Medulla oblongata (tissue), 1 donor: ENCODE results near the gene AMMECR1.
A peak's percentile ranks its signal among the peaks of the same experiment; 100 is the strongest.
"Not testable (repeated sequence)": the region's sequence is repeated elsewhere in the genome, so short reads cannot be mapped to it uniquely, and the experiment has no call there.

ENCODE experiments used
- DNase-seq: peaks from one replicate; pipeline ENCODE4 v3.0.0-alpha.2; 2015; ENCODE audit errors: extremely low spot score

The AMMECR1 gene

DNA sequence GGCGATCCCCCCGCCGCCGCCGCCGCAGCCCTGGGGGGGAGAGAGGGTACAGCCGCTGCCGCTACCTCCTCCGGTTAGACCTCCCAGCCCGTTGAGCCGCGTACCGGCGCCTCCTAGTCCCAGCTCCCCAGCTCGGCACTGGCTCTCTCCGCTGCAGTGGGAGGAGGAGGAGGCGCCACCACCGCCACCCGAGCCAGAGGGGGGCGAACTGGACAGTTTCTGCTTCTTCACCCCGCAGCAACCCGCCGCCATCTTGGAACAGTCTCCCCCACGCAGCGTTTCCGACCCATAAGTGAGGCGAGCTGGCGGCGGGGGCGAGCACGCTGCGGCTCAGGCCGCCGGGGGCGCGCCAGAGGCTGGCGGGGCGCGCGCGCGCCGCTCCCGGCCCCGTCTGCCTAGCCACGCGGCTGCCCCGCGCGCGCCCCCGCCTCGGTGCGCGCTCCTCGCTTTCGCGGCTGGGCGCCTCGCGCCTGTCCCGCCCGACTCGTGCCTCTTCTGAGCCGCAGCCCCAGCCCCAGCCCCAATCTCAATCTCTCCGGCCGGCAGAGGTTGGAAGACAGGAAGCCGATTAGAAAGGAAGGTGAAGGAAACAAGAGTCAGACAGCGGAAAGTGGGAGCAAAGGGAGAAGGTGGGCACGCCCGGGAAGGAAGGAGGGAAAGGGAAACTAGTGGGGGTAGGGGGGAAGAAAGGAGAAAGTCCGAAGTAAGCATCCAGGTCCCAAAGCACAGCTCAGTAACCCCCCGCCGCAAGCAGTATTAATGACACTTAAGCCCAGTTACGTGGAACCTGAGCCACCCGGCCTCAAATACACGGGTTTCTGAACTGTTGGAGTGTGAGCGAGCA lies at the start of gene AMMECR1:
TSS of gene AMMECR1 (minus strand) at position 266 of the 844 bp plus-strand sequence. CDS start at position 252, 14 bp downstream.
- DNase-seq: peak; percentile 69

GRCh38 chrX:110363244-110363643 lies 45.4 kb upstream of the AMMECR1 start:
- DNase-seq: no peak

- DNase-seq: peak; percentile 44
These were observed 41.4 kb upstream of the AMMECR1 start for GRCh38 chrX:110359273-110359672.

- DNase-seq: no peak
These were observed 40.7 kb upstream of the AMMECR1 start, which contains the start of gene RTL9 for GRCh38 chrX:110358548-110358947. Gene RTL9 (plus strand): TSS chrX:110358848. CDS start chrX:110450618, 91,770 bp downstream.

- no peak for DNase-seq
These were observed 28.8 kb upstream of the AMMECR1 start for GRCh38 chrX:110346681-110347080.

DNA sequence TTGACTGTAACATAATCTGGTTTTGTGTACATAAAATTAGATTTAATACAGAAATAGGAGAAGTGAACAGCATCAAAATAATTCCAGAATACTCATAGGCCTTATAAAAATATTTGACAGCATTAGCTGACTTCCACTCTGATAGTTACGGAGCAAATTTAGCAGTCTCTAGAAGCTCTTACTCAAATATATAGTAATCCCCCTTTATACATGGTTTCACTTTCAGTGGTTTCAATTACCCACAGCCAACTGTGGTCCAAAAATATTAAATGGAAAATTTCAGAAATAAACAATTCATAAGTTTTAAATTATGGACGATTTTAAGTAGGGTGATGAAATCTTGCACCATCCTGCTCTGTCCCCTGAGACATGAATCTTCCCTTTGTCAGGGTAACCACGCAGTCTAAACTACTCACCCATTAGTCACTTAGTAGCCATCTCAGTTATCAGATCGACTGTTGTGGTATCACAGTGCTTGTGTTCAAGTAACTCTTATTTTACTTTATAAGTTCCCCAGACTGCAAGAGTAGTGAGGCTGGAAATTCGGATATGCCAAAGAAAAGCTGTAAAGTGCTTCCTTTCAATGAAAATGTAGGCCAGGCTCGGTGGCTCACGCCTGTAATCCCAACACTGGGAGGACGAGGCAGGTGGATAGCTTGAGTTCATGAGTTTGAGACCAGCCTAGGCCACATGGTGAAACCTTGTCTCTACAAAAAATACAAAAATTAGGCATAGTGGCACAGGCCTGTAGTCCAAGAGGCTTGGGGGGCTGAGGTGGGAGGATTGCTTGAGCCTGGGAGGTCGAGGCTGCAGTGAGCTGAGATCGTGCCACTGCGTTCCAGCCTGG lies 23.5 kb upstream of the AMMECR1 start:
- no peak for DNase-seq

DNA sequence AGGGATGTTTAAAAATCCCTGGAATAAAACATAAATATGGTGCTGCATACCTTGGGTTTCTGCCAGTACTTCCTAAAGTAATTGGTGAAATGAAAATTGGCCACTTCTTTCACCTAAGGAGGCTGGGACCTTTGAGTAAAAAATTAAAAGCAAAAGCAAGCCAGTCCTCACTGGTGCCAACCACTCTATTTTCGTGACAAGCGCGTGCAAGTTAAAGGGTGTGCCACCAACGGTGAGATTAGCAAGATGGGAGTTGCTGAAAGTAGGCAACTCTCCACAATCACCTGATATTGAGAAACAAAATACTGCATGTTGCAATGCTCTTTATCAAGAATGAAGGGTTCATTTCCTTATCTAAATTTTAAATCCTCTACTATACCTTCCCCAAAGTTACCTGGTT lies 21.1 kb upstream of the AMMECR1 start:
- DNase-seq: no peak

- DNase-seq: not testable (repeated sequence)
These were observed 15.6 kb upstream of the AMMECR1 start for GRCh38 chrX:110333458-110333857.

- peak; percentile 9 for DNase-seq
These were observed 13.7 kb upstream of the AMMECR1 start for GRCh38 chrX:110331444-110332030.

DNA sequence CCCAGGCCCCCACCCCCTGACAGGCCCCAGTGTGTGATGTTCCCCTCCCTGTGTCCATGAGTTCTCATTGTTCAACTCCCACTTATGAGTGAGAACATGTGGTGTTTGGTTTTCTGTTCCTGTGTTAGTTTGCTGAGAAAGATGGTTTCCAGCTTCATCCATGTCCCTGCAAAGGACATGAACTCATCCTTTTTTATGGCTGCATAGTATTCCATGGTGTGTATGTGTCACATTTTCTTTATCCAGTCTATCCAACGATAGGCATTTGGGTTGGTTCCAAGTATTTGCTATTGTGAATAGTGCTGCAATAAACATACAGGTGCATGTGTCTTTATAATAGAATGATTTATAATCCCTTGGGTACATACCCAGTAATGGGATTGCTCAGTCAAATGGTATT lies 10.7 kb upstream of the AMMECR1 start:
- DNase-seq: not testable (repeated sequence)

- no peak for DNase-seq
These were observed 9.5 kb upstream of the AMMECR1 start for GRCh38 chrX:110327336-110327735.

DNA sequence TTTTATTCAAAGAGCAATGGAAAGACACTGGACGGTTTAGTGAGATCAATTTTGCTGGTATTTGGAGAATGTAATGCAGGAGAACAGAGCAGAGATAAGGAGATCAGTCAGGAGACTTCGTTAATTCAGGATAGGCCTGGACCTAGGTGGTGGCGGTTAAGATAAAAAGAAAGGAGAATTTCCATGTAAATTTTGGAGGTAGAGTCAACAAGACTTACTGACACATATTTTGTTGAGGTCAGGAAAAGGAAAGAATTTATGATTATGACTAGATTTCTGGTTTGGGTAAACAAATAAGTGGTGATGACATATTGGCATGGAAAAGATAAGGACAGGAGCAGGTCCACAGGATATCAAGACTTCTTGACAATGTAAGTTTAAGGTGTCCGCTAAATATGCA lies 8.8 kb upstream of the AMMECR1 start:
- DNase-seq: no peak

DNA sequence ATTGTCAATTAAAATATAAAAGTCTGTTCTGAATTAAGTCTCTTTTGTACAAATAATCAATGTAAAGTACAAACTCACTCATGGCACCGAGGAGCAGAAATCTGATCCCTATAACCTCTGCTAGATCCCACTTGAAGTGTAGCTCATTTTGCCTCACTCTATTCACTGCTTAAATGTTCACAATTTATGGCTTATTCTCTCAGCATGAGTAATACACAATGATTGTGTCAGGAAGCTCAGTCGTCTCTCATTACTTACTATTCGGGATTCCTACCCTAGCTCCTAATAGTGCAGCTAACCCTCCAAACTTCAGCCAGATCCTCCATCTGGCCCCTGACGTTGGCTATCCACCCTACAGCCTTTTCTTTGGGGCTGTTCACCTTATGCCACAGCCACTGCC lies 4.7 kb upstream of the AMMECR1 start:
- DNase-seq: no peak

- no peak for DNase-seq
These were observed 3.8 kb upstream of the AMMECR1 start for GRCh38 chrX:110321670-110322069.

DNA sequence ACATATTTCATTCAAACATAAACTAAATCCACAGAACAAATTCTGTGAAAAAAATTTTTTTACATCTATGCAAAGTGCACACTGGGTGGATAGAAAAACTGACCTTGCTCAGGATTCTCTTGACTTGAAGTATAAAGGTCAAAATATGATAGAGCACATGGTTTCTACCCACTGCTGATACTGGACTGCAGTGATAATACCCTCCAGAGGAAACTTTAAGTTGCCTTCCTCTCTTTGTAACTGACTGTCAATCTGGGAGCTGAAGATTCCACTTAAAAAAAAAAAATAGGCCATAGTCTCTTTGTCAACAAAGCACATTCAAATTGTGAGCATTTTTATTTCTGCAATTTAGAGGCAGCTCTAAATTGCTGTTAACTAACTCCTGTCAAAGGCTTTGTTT lies 3.2 kb upstream of the AMMECR1 start:
- no peak for DNase-seq

DNA sequence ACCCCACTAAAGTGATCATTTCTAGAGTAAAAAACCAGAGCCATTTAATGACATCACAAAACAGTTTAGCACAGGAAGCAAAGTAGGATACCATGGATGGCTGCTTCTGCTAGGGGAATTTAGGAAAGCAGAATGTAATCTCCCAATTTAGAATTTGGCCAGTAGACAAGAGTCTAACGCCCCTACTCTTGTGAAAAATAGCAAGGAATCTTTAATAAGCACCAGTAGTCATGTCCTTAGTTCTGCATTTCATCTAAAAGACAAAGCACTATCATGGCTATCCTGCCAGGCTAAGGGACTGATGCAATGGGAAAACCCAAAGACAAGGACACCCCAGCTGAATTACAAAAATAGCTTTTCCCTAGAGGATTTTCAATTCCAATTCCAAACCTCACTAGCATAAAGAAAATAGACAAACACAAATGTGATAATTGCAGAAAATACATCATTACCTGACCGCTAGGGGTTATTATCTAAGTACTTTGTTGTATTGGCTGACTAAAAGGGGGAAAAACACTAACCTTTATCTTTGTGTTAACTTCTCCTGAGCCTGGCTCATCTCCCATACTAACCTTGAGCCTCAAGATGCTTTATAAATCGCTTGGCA lies 2.6 kb upstream of the AMMECR1 start:
- no peak for DNase-seq

GRCh38 chrX:110318664-110318968 lies 731 bp upstream of the AMMECR1 start:
- no peak for DNase-seq

- peak; percentile 24 for DNase-seq
These were observed 645 bp downstream of the AMMECR1 start for GRCh38 chrX:110317061-110317819.

DNA sequence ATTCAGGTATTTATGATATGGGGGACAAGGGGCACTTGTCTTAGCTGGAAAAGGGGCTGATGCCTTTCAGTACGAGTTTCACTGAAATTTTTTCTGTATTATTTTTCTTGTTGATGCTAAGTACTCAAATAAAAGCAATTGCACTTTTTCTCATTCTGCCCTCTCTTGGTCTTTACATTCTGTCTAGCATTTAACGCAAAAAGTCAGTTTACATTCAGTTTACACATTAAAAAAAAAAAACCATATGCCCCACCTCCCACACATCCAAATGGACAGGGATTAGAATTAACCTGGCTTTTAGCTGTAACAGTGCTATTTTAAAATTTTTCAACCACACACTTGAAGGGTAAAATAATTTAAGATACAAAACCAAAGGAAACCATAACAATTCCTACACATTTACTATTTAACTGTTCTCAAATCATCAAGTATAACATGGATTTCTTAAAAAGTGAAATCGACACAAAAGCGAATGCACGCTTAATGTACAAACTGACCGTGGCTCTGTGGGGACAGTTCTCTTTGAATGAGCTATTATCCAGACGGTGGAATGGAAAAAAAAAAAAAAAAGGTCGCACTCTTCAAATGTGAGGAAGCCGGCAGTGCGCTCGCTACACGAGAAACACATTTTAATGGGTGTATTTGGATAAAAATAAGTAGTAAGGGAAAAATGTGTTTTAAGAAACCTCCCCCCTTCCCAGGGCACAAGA lies 1.4 kb downstream of the AMMECR1 start:
- DNase-seq: peak; percentile 11

DNA sequence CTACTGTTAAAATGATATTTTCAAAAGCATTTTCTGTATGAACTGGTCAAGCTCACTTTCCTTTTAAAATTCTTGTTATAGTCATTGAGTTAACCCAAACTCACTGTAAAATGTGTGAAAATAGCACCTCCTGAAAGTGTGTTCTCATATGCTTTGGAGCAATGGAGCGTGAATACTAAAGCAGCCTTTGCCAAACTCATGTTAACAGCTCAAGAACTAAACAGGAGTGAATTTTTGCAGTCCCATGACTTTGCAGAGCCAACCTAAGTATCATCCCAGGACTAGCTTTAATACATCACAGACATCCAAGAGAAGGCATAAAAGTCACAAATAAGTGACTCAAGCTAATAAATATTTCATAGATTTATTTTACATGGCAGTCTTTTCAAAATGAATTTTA lies 2.3 kb downstream of the AMMECR1 start:
- DNase-seq: no peak
